Heart right ventricle (tissue), 16 donors: ENCODE measurements around the gene FBN1. TPM values are rescaled to one million over a fixed set of nuclear protein-coding genes. Genes with fewer than 3 reads are reported as not detected.

Experiments used
- ATAC-seq, 8 donors: fragments of 200-7000 bp; cut with Tn5 transposase; one replicate each; pipeline ENCODE4 v1.9.1; 2020; ENCODE audit warnings: mild to moderate bottlenecking in 8 of 8, moderate library complexity in 8 of 8, moderate number of reproducible peaks in 1 of 8
- DNase-seq, 2 donors: peaks; one replicate each; pipeline ENCODE4 v3.0.0-alpha.2; 2020
- H3K27ac ChIP-seq, 10 donors: fragments of 200-600 bp; sonication (generic) in 2 of 10; one replicate each; pipeline versions ENCODE4 v1.5.0 to v1.8.0; 2020 to 2022; ENCODE audit warnings: mild to moderate bottlenecking in 3 of 10
- H3K27me3 ChIP-seq, 7 donors: fragments of 200-600 bp; one replicate each; pipeline ENCODE4 v1.8.0; 2021 to 2022; ENCODE audit warnings: mild to moderate bottlenecking in 2 of 7
- H3K36me3 ChIP-seq, 9 donors: fragments of 200-600 bp; sonication (generic) in 1 of 9; one replicate each; pipeline versions ENCODE4 v1.5.0 to v1.8.0; 2020 to 2022; ENCODE audit warnings: mild to moderate bottlenecking in 2 of 9
- H3K4me1 ChIP-seq, 9 donors: fragments of 200-600 bp; sonication (generic) in 1 of 9; one replicate each; pipeline versions ENCODE4 v1.5.0 to v1.8.0; 2020 to 2022; ENCODE audit warnings: mild to moderate bottlenecking in 4 of 9
- H3K4me3 ChIP-seq, 10 donors: fragments of 200-600 bp; sonication (generic) in 2 of 10; one replicate each; pipeline versions ENCODE4 v1.5.0 to v1.8.0; 2020 to 2022; ENCODE audit warnings: mild to moderate bottlenecking in 7 of 10, moderate library complexity in 2 of 10
- H3K9me3 ChIP-seq, 11 donors: fragments of 200-600 bp in 10 of 11; sonication (generic) in 2 of 11; one replicate each; pipeline versions ENCODE4 v1.5.0 to v1.8.0; 2013 to 2022; ENCODE audit warnings: mild to moderate bottlenecking in 2 of 11, control low read depth in 1 of 11, moderate library complexity in 1 of 11
- CTCF ChIP-seq, 9 donors: fragments of 200-600 bp; sonication (generic) in 2 of 9; IDR thresholded peaks; one replicate each; pipeline versions ENCODE4 v1.5.0 to v1.8.0; 2021 to 2022; ENCODE audit warnings: antibody characterized with exemption in 9 of 9, mild to moderate bottlenecking in 5 of 9, moderate library complexity in 1 of 9
- WGBS, 2 donors: extraction: QIAGEN DNeasy Blood & Tissue Kit; methylation state at CpG; one replicate each; pipeline ENCODE4 v1.1.7; 2013; ENCODE audit warnings: inconsistent platforms in 1 of 2; 5-methylcytosine and 5-hydroxymethylcytosine counted together
- intact Hi-C, 10 donors: fragments of 100-400 bp; cut with DNase I; formaldehyde crosslinking; loops; one replicate each; pipeline versions ENCODE4 v1.11.1 to v1.14.2; 2022
- polyA plus RNA-seq, 2 donors: library from polyadenylated mRNA; stranded (reverse); fragments of 200-250 nt; gene quantifications; one replicate each; pipeline ENCODE4 v1.2.3, GENCODE V29; 2013
- total RNA-seq, 10 donors: library from RNA; stranded (reverse); fragmentation: NEBNext Ultra II Directional in 3 of 10; extraction: Animal tissue kit (Norgen Biotek cat#: 25700) in 3 of 10; gene quantifications; one replicate each; pipeline versions ENCODE4 v1.2.1 to v1.2.4, GENCODE V29; 2021 to 2023
- donor health status: Arrhythmogenic right ventricular cardiomyopathy.
- donor health status: ischemic (EF 13 %, LVEDD 7.1; RV severe dilation, severe dysfunction).
- donor health status: healthy with polysubstance abuse.
- donor health status: DM: no; HTN: yes; CAD: no.
- donor health status: DM: no; HTN: no; CAD: no.
- donor health status: ischemic (EF 25% LVEDD 6.9; RV normal size, moderate dysfunction).
- donor health status: ischemic (EF 25% LVEDD 5.7; RV mildly dilated, moderate dysfunction).
- donor health status: healthy.
- donor health status: DM: yes; HTN: yes; CAD: no.
- donor health status: Ischemic cardiomyopathy.
- donor health status: ischemic (EF 35%, LVEDD 5.7; RV mildly dilated, moderate dysfunction).
- donor health status: nonischemic (EF 11% LVEDD 7.7; RV severe dilation, severe dysfunction).
- donor health status: DM: yes; HTN: yes; CAD: no.
- donor health status: PGD.
- donor health status: ischemic (EF 29% LVEDD 5.4; RV normal size, mild dysfunction).
- donor health status: nonischemic (EF 23%, LVEDD 6.1; RV moderate dilation, normal function).

Gene FBN1
- total and polyA plus RNA-seq, 12 donors = 7.0 to 116 (median 31.1) TPM

GRCh38 chr15:48678851-48679250, 33.3 kb upstream of the FBN1 start:
- TF ChIP-seq CTCF (IDR thresholded peaks at IDR 0.05) = no peak
- H3K36me3 ChIP-seq = no peaks in the 10 kb centered on the region
- ATAC-seq (no peak), DNase-seq (no peak)
- intact Hi-C loops = no loop called here
- 93 to 96% methylated on average over 7 of the region's 7 CpGs for WGBS, 2 donors
- H3K9me3 ChIP-seq = no peaks in the 10 kb centered on the region
- no peaks in the 10 kb centered on the region for H3K27me3 ChIP-seq
- no peak overlapping the region for H3K4me3 ChIP-seq
- no peaks in the 10 kb centered on the region for H3K4me1 ChIP-seq
- no peak overlapping the region for H3K27ac ChIP-seq

GRCh38 chr15:48677821-48678220, 32.3 kb upstream of the FBN1 start:
- ATAC-seq (no peak), DNase-seq (no peak)
- Histone ChIP-seq H3K4me1 (no peaks in the 10 kb centered on the region), H3K9me3 (no peaks in the 10 kb centered on the region), H3K4me3 (no peak overlapping the region), H3K27ac (no peak overlapping the region), H3K36me3 (no peaks in the 10 kb centered on the region), H3K27me3 (no peaks in the 10 kb centered on the region)
- 97 to 100% methylated on average over 2 of the region's 2 CpGs for WGBS, 2 donors
- intact Hi-C loops = no loop called here
- no peak for TF ChIP-seq CTCF (IDR thresholded peaks at IDR 0.05)

DNA sequence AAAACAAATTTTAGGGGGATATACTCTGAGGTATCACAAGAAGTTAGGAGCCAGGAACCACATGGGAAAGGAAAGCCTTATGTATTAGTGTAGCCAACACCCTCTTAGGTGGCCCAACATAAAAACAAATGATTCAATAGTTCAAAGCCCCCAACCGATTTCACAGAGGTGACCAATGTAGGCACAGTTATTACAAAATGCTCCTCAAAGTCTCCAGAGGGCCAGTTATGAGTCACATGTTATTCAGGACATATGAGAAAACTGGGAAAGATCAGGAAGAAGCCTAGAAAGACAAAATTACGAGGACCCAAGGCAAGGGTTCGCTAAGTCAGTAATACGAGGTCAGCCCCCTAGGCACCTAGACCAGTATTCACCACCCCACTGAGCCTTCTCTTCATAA, 29.9 kb upstream of the FBN1 start:
- ATAC-seq = no peak
- intact Hi-C loops = no loop called here
- no peak for DNase-seq

GRCh38 chr15:48674876-48675275, 29.4 kb upstream of the FBN1 start:
- no peak for DNase-seq
- Histone ChIP-seq H3K4me1 (peaks cover 0 to 10% (median 0%) of the 10 kb centered on the region in 9 donors), H3K36me3 (no peaks in the 10 kb centered on the region), H3K27ac (no peak overlapping the region), H3K4me3 (no peak overlapping the region), H3K9me3 (no peaks in the 10 kb centered on the region), H3K27me3 (no peaks in the 10 kb centered on the region)
- no peak for TF ChIP-seq CTCF (IDR thresholded peaks at IDR 0.05)
- no peak for ATAC-seq
- intact Hi-C loops = no loop called here
- WGBS, 2 donors = 43 to 46% methylated on average over 3 of the region's 3 CpGs

More for the DNA sequence above, 29.9 kb upstream of the FBN1 start:
- WGBS, 2 donors = 90 to 92% methylated on average over 4 of the region's 4 CpGs
- no peaks in the 10 kb centered on the region for H3K27me3 ChIP-seq
- no peak overlapping the region for H3K27ac ChIP-seq
- H3K4me3 ChIP-seq = no peak overlapping the region
- H3K4me1 ChIP-seq = peaks cover 0 to 10% (median 0%) of the 10 kb centered on the region in 9 donors
- TF ChIP-seq CTCF (IDR thresholded peaks at IDR 0.05) = no peak
- no peaks in the 10 kb centered on the region for H3K36me3 ChIP-seq
- H3K9me3 ChIP-seq = no peaks in the 10 kb centered on the region
